H9 (cell line): ENCODE measurements around the gene NKAIN1. TPM values are rescaled to one million over a fixed set of nuclear protein-coding genes. Genes with fewer than 3 reads are reported as not detected.

Source experiments
- DNase-seq: peaks from one replicate; pipeline ENCODE4 v3.0.0-alpha.2; 2017
- H2AFZ ChIP-seq: one replicate; pipeline ENCODE4 v1.6.1; 2013; ENCODE audit warnings: mild to moderate bottlenecking, low read length, control low read depth, moderate library complexity
- H2AK5ac ChIP-seq: 2 replicates; pipeline ENCODE4 v1.6.1; 2013; ENCODE audit warnings: low read length, control low read depth, mixed read lengths; ENCODE audit not compliant: insufficient read length
- H2BK120ac ChIP-seq: one replicate; pipeline ENCODE4 v1.6.1; 2013; ENCODE audit warnings: low read depth, mild to moderate bottlenecking, low read length, control low read depth, inconsistent platforms; ENCODE audit not compliant: poor library complexity, severe bottlenecking
- H2BK12ac ChIP-seq: 2 replicates; pipeline ENCODE4 v1.6.1; 2013; ENCODE audit warnings: low read length, control low read depth, mixed read lengths, low read depth; ENCODE audit not compliant: insufficient read length
- H2BK15ac ChIP-seq: 2 replicates; pipeline ENCODE4 v1.6.1; 2013; ENCODE audit warnings: low read depth, low read length, control low read depth
- H2BK20ac ChIP-seq: one replicate; pipeline ENCODE4 v1.6.1; 2013; ENCODE audit warnings: low read depth, mild to moderate bottlenecking, low read length, control low read depth, inconsistent platforms; ENCODE audit not compliant: poor library complexity, severe bottlenecking
- H2BK5ac ChIP-seq: 2 replicates; pipeline ENCODE4 v1.6.1; 2013; ENCODE audit warnings: low read length, control low read depth, mixed read lengths; ENCODE audit not compliant: insufficient read length
- H3K14ac ChIP-seq: 2 replicates; pipeline ENCODE4 v1.6.1; 2013; ENCODE audit warnings: low read length, control low read depth; ENCODE audit not compliant: insufficient read depth
- H3K18ac ChIP-seq: 2 replicates; pipeline ENCODE4 v1.6.1; 2013; ENCODE audit warnings: low read depth, mild to moderate bottlenecking, mixed read lengths, low read length, control low read depth; ENCODE audit not compliant: insufficient read length
- H3K23ac ChIP-seq: 2 replicates; pipeline ENCODE4 v1.6.1; 2013; ENCODE audit warnings: low read length, control low read depth, mixed read lengths, low read depth; ENCODE audit not compliant: insufficient read length
- H3K23me2 ChIP-seq: 2 replicates; pipeline ENCODE4 v1.6.1; 2013; ENCODE audit warnings: low read depth, mild to moderate bottlenecking, mixed read lengths, low read length, control low read depth; ENCODE audit not compliant: insufficient read length, poor library complexity, severe bottlenecking
- H3K27ac ChIP-seq: 2 replicates; pipeline ENCODE4 v1.5.1; 2013; ENCODE audit warnings: low read length, control low read depth, mixed read lengths, low read depth; ENCODE audit not compliant: insufficient read length
- H3K27me3 ChIP-seq: 2 replicates; pipeline ENCODE4 v1.6.1; 2013; ENCODE audit warnings: low read length, control low read depth, inconsistent platforms; ENCODE audit not compliant: insufficient read depth
- H3K4ac ChIP-seq: 2 replicates; pipeline ENCODE4 v1.6.1; 2013; ENCODE audit warnings: low read depth, mild to moderate bottlenecking, control low read depth, inconsistent platforms, low read length, moderate library complexity
- H3K4me1 ChIP-seq: 2 replicates; pipeline ENCODE4 v1.6.1; 2013; ENCODE audit warnings: low read length, control low read depth, inconsistent platforms; ENCODE audit not compliant: insufficient read depth
- H3K4me2 ChIP-seq: 2 replicates; pipeline ENCODE4 v1.6.1; 2013; ENCODE audit warnings: low read length, control low read depth, mixed read lengths; ENCODE audit not compliant: insufficient read length, insufficient read depth
- H3K56ac ChIP-seq: 2 replicates; pipeline ENCODE4 v1.6.1; 2013; ENCODE audit warnings: low read depth, mild to moderate bottlenecking, mixed read lengths, low read length, control low read depth; ENCODE audit not compliant: insufficient read length
- H3K79me1 ChIP-seq: 2 replicates; pipeline ENCODE4 v1.6.1; 2013; ENCODE audit warnings: low read depth, mild to moderate bottlenecking, moderate library complexity, low read length, control low read depth, inconsistent platforms; ENCODE audit not compliant: insufficient read depth, poor library complexity, severe bottlenecking
- H3K79me2 ChIP-seq: 2 replicates; pipeline ENCODE4 v1.6.1; 2013; ENCODE audit warnings: low read length, control low read depth, inconsistent platforms; ENCODE audit not compliant: insufficient read depth
- H3K9ac ChIP-seq: 2 replicates; pipeline ENCODE4 v1.6.1; 2013; ENCODE audit warnings: low read length, control low read depth, mixed read lengths; ENCODE audit not compliant: insufficient read length; ENCODE audit errors: extremely low read depth
- H3K9me3 ChIP-seq: one replicate; pipeline ENCODE4 v1.6.1; 2013; ENCODE audit warnings: low read depth, low read length, inconsistent platforms; ENCODE audit not compliant: control insufficient read depth
- H3T11ph ChIP-seq: one replicate; pipeline ENCODE4 v1.6.1; 2013; ENCODE audit warnings: mild to moderate bottlenecking, low read length, control low read depth, inconsistent platforms
- H4K20me1 ChIP-seq: one replicate; pipeline ENCODE4 v1.6.1; 2013; ENCODE audit not compliant: control insufficient read depth, insufficient read length, insufficient read depth
- H4K5ac ChIP-seq: 2 replicates; pipeline ENCODE4 v1.6.1; 2013; ENCODE audit warnings: low read depth, mild to moderate bottlenecking, mixed read lengths, low read length, control low read depth; ENCODE audit not compliant: insufficient read length
- H4K8ac ChIP-seq: replicated peaks from 2 replicates; pipeline ENCODE4 v1.6.1; 2013; ENCODE audit warnings: low read length, control low read depth, mixed read lengths, low read depth; ENCODE audit not compliant: insufficient read length
- H4K91ac ChIP-seq: 2 replicates; pipeline ENCODE4 v1.6.1; 2013; ENCODE audit warnings: low read depth, mild to moderate bottlenecking, moderate library complexity, mixed read lengths, low read length, control low read depth; ENCODE audit not compliant: insufficient read length
- H3K27ac Mint-ChIP-seq, 3 experiments: 2 replicates in 2 of 3; 3 replicates in 1 of 3; pipeline ENCODE4 v1.8.0; 2020 to 2021; ENCODE audit warnings: mixed read lengths in 3 of 3, mild to moderate bottlenecking in 1 of 3, moderate library complexity in 1 of 3
- H3K27me3 Mint-ChIP-seq: 2 replicates; pipeline ENCODE4 v1.8.0; 2021; ENCODE audit warnings: low read depth, mild to moderate bottlenecking, moderate library complexity, mixed read lengths
- H3K36me3 Mint-ChIP-seq, 3 experiments: 2 replicates in 2 of 3; 3 replicates in 1 of 3; pipeline ENCODE4 v1.8.0; 2020 to 2021; ENCODE audit warnings: low read depth in 3 of 3, mixed read lengths in 3 of 3; ENCODE audit not compliant: insufficient read depth in 1 of 3
- H3K4me1 Mint-ChIP-seq, 2 experiments: 2 replicates each; pipeline ENCODE4 v1.8.0; 2020; ENCODE audit warnings: mixed read lengths in 2 of 2
- H3K4me3 Mint-ChIP-seq, 2 experiments: 2 replicates in 1 of 2; 3 replicates in 1 of 2; pipeline ENCODE4 v1.8.0; 2020 to 2021; ENCODE audit warnings: mild to moderate bottlenecking in 2 of 2, mixed read lengths in 2 of 2, moderate library complexity in 1 of 2
- H3K9me3 Mint-ChIP-seq, 2 experiments: 2 replicates in 1 of 2; 3 replicates in 1 of 2; pipeline ENCODE4 v1.8.0; 2020; ENCODE audit warnings: mild to moderate bottlenecking in 2 of 2, mixed read lengths in 2 of 2, moderate library complexity in 1 of 2
- CTCF ChIP-seq: fragments of 200-600 bp; sonication (generic); conservative IDR thresholded peaks from 3 replicates; pipeline ENCODE4 v1.8.0; 2021; ENCODE audit warnings: antibody characterized with exemption, mild to moderate bottlenecking
- WGBS: extraction: QIAGEN DNeasy Blood & Tissue Kit; methylation state at CpG from one replicate; pipeline ENCODE4 v1.1.7; 2013; ENCODE audit warnings: missing lambda C conversion rate, low lambda C conversion rate, mixed read lengths; ENCODE audit not compliant: insufficient read length; ENCODE audit errors: extremely low coverage; 5-methylcytosine and 5-hydroxymethylcytosine counted together
- total RNA-seq: library from RNA; stranded (reverse); gene quantifications from 2 replicates; pipeline ENCODE4 v1.2.1, GENCODE V29; 2021

Gene NKAIN1
- total RNA-seq, 1 experiment from 2014 or later: 25.6 TPM

- Mint-ChIP-seq H3K9me3 (no peaks in the 10 kb centered on the region), H3K27me3 (no peaks in the 10 kb centered on the region), H3K4me3 (no peak overlapping the region), H3K36me3 (no peaks in the 10 kb centered on the region; a peak in 1 of 7 replicates), H3K4me1 (peaks cover 18 to 23% of the 10 kb centered on the region in 2 experiments), H3K27ac (no peak overlapping the region)
- H3K4me2 ChIP-seq: no peak overlapping the region
- no peak overlapping the region for H3T11ph ChIP-seq
- H3K9ac ChIP-seq: no peak overlapping the region
- H3K23me2 ChIP-seq: no peaks in the 10 kb centered on the region
- H2AFZ ChIP-seq: no peak overlapping the region
- WGBS: no CpG with 5 or more reads among the region's 5 CpGs
- DNase-seq: no peak
- H3K27ac ChIP-seq: no peak overlapping the region
- H2BK20ac ChIP-seq: no peak overlapping the region
- H4K91ac ChIP-seq: no peak overlapping the region
- H2BK12ac ChIP-seq: no peak overlapping the region
- no peak overlapping the region for H3K4ac ChIP-seq
- no peak overlapping the region for H3K56ac ChIP-seq
- no peak overlapping the region for H3K23ac ChIP-seq
- no peaks in the 10 kb centered on the region for H3K27me3 ChIP-seq
- no peaks in the 10 kb centered on the region for H3K79me2 ChIP-seq
- no peak overlapping the region for H3K14ac ChIP-seq
- H2BK120ac ChIP-seq: no peak overlapping the region
- no peaks in the 10 kb centered on the region for H3K4me1 ChIP-seq
- no peaks in the 10 kb centered on the region for H3K79me1 ChIP-seq
- H3K9me3 ChIP-seq: no peaks in the 10 kb centered on the region
- no peaks in the 10 kb centered on the region for H4K20me1 ChIP-seq
- H2BK5ac ChIP-seq: no peak overlapping the region
- H2BK15ac ChIP-seq: no peak overlapping the region
- no peak overlapping the region for H4K8ac ChIP-seq
- no peak overlapping the region for H2AK5ac ChIP-seq
- no peak for TF ChIP-seq CTCF
- H4K5ac ChIP-seq: no peak overlapping the region
- no peak overlapping the region for H3K18ac ChIP-seq
These were observed 37.7 kb downstream of the NKAIN1 start for GRCh38 chr1:31201931-31202360.
